Panc1 (cell line): ENCODE measurements around the gene ZBTB48. TPM values are rescaled to one million over a fixed set of nuclear protein-coding genes. Genes with fewer than 3 reads are reported as not detected.

ENCODE experiments used
- ATAC-seq: fragments of 200-7000 bp; cut with Tn5 transposase; 2 replicates; pipeline ENCODE4 v1.9.1; 2020; ENCODE audit warnings: mild to moderate bottlenecking, moderate library complexity
- BruUV-seq: library from RNA; stranded (reverse); fragments of 400-500 nt; replicated peaks from 2 replicates; lab custom pipeline; 2021; lab: Mats Ljungman, UMichigan
- CTCF ChIA-PET: fragments of 300-600 bp; sonication (Branson Sonifier 250); formaldehyde crosslinking; loops from one replicate; lab custom pipeline; 2022; ENCODE audit warnings: antibody characterized with exemption; lab: Charles Lee
- POLR2A ChIA-PET: fragments of 300-600 bp; sonication (Branson Sonifier 250); formaldehyde crosslinking; loops from one replicate; lab custom pipeline; 2022; ENCODE audit warnings: antibody characterized with exemption; lab: Charles Lee
- DNase-seq: peaks from one replicate; pipeline ENCODE4 v3.0.0-alpha.2; 2010; ENCODE audit warnings: low read depth, low spot score
- H3K27ac ChIP-seq: 2 replicates; pipeline ENCODE4 v1.5.1; 2011; ENCODE audit warnings: mild to moderate bottlenecking, low read length, inconsistent platforms
- H3K27me3 ChIP-seq: fragments of 200-500 bp; sonication (Bioruptor generic); 2 replicates; pipeline ENCODE4 v1.6.0; 2014; ENCODE audit warnings: low read length, inconsistent platforms; ENCODE audit not compliant: control insufficient read depth, insufficient read depth
- H3K36me3 ChIP-seq: fragments of 200-500 bp; sonication (Bioruptor generic); 2 replicates; pipeline ENCODE4 v1.5.1; 2014; ENCODE audit warnings: inconsistent platforms, mild to moderate bottlenecking, low read length, moderate library complexity; ENCODE audit not compliant: control insufficient read depth, insufficient read depth
- H3K4me1 ChIP-seq: 2 replicates; pipeline ENCODE4 v1.5.1; 2011; ENCODE audit warnings: inconsistent platforms, mild to moderate bottlenecking, low read length, moderate library complexity; ENCODE audit not compliant: control insufficient read depth, insufficient read depth
- H3K4me3 ChIP-seq, 2 experiments: 2 replicates each; pipeline ENCODE4 v1.5.1; 2011 to 2012; ENCODE audit warnings: low read depth in 2 of 2, low read length in 2 of 2, mild to moderate bottlenecking in 2 of 2, inconsistent platforms in 1 of 2, moderate library complexity in 1 of 2
- H3K9me3 ChIP-seq: fragments of 200-500 bp; sonication (Bioruptor generic); 2 replicates; pipeline ENCODE4 v1.5.1; 2014; ENCODE audit warnings: low read depth, mild to moderate bottlenecking, inconsistent platforms, low read length, moderate library complexity; ENCODE audit not compliant: control insufficient read depth, insufficient read depth
- POLR2AphosphoS5 ChIP-seq: IDR thresholded peaks from 2 replicates; pipeline ENCODE4 v1.6.1; 2012; ENCODE audit warnings: mild to moderate bottlenecking, low read depth, low read length, moderate library complexity
- SIN3A ChIP-seq: IDR thresholded peaks from 2 replicates; pipeline ENCODE4 v1.6.1; 2012; ENCODE audit warnings: low read depth, mild to moderate bottlenecking, low read length, moderate library complexity, borderline replicate concordance; ENCODE audit not compliant: insufficient read depth
- TCF7L2 ChIP-seq: IDR thresholded peaks from 2 replicates; pipeline ENCODE4 v1.6.1; 2011; ENCODE audit warnings: mild to moderate bottlenecking, low read depth, low read length, inconsistent platforms
- in situ Hi-C: cut with HindIII; loops from 2 replicates; pipeline ENCODE4 v1.10.0; 2016; ENCODE audit warnings: low sequenced_read_pairs, low pct_unique_long_range_greater_than_20kb
- intact Hi-C: fragments of 100-400 bp; cut with micrococcal nuclease; formaldehyde crosslinking; loops from one replicate; pipeline ENCODE4 v1.10.0; 2022; ENCODE audit not compliant: unreplicated experiment
- total RNA-seq: library from RNA; stranded (reverse); gene quantifications from one replicate; pipeline ENCODE4 v1.2.1, GENCODE V29; 2021; ENCODE audit not compliant: unreplicated experiment
- TF ChIP-seq, protein P1 (sequence below): fragments of 450-650 bp; IDR thresholded peaks from 2 replicates; pipeline ENCODE4 v1.5.1; 2017; ENCODE audit warnings: mild to moderate bottlenecking
- TF ChIP-seq, protein P2 (sequence below), 2 experiments: IDR thresholded peaks; 2 replicates each; pipeline ENCODE4 v1.6.1; 2011 to 2012; ENCODE audit warnings: low read depth in 2 of 2, control low read depth in 1 of 2, low read length in 1 of 2, mild to moderate bottlenecking in 1 of 2, moderate library complexity in 1 of 2; ENCODE audit not compliant: insufficient read depth in 1 of 2

Gene ZBTB48
- total RNA-seq, 1 experiment from 2014 or later = 40.7 TPM

DNA sequence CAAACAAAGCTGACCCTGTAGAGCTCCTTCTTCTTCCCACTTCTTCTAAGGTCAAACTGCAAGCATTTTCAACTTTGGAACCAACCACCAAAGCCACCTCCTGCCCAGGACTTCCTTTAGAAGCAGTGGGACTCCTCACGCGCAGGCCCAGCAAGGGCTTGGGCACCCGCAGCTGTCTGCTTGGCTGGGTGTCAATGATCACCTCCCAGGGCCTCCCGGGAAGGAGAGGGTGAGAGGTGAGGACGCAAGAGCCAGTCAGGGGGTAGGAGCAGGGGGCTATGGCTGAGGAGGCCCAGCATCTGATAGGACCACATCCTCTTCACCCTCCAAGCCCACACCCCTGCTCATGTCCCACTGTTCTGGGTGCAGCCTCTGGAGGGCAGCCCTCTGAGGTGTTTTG, 12.6 kb downstream of the ZBTB48 start:
- H3K36me3 ChIP-seq = peaks cover 2% of the 10 kb centered on the region; the same call in 1 of the 2 replicates
- no peaks in the 10 kb centered on the region for H3K27me3 ChIP-seq
- in situ Hi-C loops = no loop called here
- peaks cover 4% of the 10 kb centered on the region for H3K4me1 ChIP-seq
- no TSS peak for BruUV-seq
- no peaks in the 10 kb centered on the region for H3K9me3 ChIP-seq
- no peak overlapping the region for H3K27ac ChIP-seq
- ChIA-PET CTCF (no interaction called here), POLR2A (interaction anchor here (0.6 kb wide), 1 partner anchor 13 kb away, joined by 3 read pairs; the partner anchor contains the start of gene ZBTB48)
- intact Hi-C loops = no loop called here
- ATAC-seq = no peak
- DNase-seq = no peak
- TF ChIP-seq, protein P1, sequence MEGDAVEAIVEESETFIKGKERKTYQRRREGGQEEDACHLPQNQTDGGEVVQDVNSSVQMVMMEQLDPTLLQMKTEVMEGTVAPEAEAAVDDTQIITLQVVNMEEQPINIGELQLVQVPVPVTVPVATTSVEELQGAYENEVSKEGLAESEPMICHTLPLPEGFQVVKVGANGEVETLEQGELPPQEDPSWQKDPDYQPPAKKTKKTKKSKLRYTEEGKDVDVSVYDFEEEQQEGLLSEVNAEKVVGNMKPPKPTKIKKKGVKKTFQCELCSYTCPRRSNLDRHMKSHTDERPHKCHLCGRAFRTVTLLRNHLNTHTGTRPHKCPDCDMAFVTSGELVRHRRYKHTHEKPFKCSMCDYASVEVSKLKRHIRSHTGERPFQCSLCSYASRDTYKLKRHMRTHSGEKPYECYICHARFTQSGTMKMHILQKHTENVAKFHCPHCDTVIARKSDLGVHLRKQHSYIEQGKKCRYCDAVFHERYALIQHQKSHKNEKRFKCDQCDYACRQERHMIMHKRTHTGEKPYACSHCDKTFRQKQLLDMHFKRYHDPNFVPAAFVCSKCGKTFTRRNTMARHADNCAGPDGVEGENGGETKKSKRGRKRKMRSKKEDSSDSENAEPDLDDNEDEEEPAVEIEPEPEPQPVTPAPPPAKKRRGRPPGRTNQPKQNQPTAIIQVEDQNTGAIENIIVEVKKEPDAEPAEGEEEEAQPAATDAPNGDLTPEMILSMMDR = no peak
- TF ChIP-seq, protein P2, sequence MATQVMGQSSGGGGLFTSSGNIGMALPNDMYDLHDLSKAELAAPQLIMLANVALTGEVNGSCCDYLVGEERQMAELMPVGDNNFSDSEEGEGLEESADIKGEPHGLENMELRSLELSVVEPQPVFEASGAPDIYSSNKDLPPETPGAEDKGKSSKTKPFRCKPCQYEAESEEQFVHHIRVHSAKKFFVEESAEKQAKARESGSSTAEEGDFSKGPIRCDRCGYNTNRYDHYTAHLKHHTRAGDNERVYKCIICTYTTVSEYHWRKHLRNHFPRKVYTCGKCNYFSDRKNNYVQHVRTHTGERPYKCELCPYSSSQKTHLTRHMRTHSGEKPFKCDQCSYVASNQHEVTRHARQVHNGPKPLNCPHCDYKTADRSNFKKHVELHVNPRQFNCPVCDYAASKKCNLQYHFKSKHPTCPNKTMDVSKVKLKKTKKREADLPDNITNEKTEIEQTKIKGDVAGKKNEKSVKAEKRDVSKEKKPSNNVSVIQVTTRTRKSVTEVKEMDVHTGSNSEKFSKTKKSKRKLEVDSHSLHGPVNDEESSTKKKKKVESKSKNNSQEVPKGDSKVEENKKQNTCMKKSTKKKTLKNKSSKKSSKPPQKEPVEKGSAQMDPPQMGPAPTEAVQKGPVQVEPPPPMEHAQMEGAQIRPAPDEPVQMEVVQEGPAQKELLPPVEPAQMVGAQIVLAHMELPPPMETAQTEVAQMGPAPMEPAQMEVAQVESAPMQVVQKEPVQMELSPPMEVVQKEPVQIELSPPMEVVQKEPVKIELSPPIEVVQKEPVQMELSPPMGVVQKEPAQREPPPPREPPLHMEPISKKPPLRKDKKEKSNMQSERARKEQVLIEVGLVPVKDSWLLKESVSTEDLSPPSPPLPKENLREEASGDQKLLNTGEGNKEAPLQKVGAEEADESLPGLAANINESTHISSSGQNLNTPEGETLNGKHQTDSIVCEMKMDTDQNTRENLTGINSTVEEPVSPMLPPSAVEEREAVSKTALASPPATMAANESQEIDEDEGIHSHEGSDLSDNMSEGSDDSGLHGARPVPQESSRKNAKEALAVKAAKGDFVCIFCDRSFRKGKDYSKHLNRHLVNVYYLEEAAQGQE (IDR thresholded peaks at IDR 0.05; ENCODE audit: insufficient read depth in 1 of 2, low read depth in 2 of 2, low read length in 1 of 2) = no peak
- TF ChIP-seq TCF7L2 = no peak
- TF ChIP-seq SIN3A = no peak
- no peak for TF ChIP-seq POLR2AphosphoS5
- H3K4me3 ChIP-seq = no peak overlapping the region

DNA sequence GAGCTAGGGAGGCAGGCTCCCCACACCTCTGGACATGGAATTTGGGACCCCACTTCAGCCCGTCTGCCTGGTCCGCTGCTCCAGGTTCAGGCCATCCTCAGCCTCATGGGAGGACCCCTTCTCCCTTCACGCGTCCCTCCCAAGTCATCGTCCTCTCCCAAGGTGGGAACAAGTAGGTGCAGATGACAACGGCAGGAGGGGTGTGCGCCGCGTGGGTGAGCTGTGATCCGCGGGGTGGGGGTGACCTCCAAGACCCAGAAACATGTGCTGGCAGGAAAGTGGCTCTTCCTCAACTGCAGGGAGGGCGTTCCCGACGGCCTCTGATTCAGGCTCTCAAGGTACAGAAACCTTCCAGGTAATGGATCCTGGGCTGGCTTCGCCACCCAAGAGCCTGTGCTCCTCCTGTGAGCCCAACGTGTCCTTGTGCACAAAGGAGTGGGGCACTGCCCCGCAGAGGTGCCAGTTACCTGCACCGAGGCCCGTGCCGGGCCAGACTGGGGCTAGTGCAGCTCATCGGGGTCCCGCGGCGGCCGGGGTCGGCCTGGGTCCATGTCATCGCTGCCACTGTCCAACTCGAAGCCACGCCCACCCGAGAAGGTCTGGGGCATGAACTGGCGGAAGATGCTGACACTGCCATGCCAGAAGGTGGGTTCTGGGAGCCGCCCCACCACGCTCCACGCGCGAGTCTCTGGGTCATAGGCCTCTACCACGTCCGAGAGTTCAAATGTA, 13.2 kb downstream of the ZBTB48 start:
- ChIA-PET CTCF (no interaction called here), POLR2A (interaction anchor here (0.6 kb wide), 1 partner anchor 27 kb away, joined by 9 read pairs; no protein-coding TSS in a partner anchor)
- peaks cover 2% of the 10 kb centered on the region; the same call in 1 of the 2 replicates for H3K36me3 ChIP-seq
- TF ChIP-seq, protein P1 = no peak
- TF ChIP-seq, protein P2 (IDR thresholded peaks at IDR 0.05; ENCODE audit: insufficient read depth in 1 of 2, low read depth in 2 of 2, low read length in 1 of 2) = no peak
- TF ChIP-seq TCF7L2 (no peak), SIN3A (no peak), POLR2AphosphoS5 (no peak)
- DNase-seq (no peak), ATAC-seq (no peak)
- peaks cover 8% of the 10 kb centered on the region for H3K4me1 ChIP-seq
- no peaks in the 10 kb centered on the region for H3K9me3 ChIP-seq
- no peaks in the 10 kb centered on the region for H3K27me3 ChIP-seq
- intact Hi-C loops (no loop called here), in situ Hi-C loops (no loop called here)
- no peak overlapping the region for H3K27ac ChIP-seq
- no peak overlapping the region for H3K4me3 ChIP-seq
- no TSS peak for BruUV-seq
